Neural cell (in vitro differentiated cells): ENCODE measurements around the gene CDNF.

Experiments
- EP300 ChIP-seq: fragments of 450-650 bp; conservative IDR thresholded peaks from 2 replicates; pipeline ENCODE4 v1.6.1; 2014; ENCODE audit warnings: antibody characterized with exemption, mild to moderate bottlenecking, moderate library complexity; ENCODE audit not compliant: poor library complexity, severe bottlenecking
- EZH2 ChIP-seq: fragments of 200-600, 300-800 bp; shearing (Covaris generic), sonication (generic); IDR thresholded peaks from 2 replicates; pipeline ENCODE4 v1.6.1; 2014; ENCODE audit warnings: antibody characterized with exemption, low read length, borderline replicate concordance, mild to moderate bottlenecking; ENCODE audit not compliant: insufficient read depth, poor library complexity, severe bottlenecking
- POLR2AphosphoS5 ChIP-seq: IDR thresholded peaks from 2 replicates; pipeline ENCODE4 v1.6.1; 2012
- RAD21 ChIP-seq: fragments of 450-650 bp; conservative IDR thresholded peaks from 2 replicates; pipeline ENCODE4 v1.6.1; 2014; ENCODE audit warnings: antibody characterized with exemption, mild to moderate bottlenecking, moderate library complexity
- TAF1 ChIP-seq: IDR thresholded peaks from 2 replicates; pipeline ENCODE4 v1.6.1; 2012; ENCODE audit warnings: low read depth
- TF ChIP-seq, protein P1 (sequence below): fragments of 450-650 bp; IDR thresholded peaks from 2 replicates; pipeline ENCODE4 v1.5.1; 2014; ENCODE audit warnings: antibody characterized with exemption, mild to moderate bottlenecking, moderate library complexity; ENCODE audit not compliant: poor library complexity, severe bottlenecking

- TF ChIP-seq TAF1 (no peak), POLR2AphosphoS5 (no peak), EP300 (no peak), RAD21 (no peak), EZH2 (no peak)
- TF ChIP-seq, protein P1, sequence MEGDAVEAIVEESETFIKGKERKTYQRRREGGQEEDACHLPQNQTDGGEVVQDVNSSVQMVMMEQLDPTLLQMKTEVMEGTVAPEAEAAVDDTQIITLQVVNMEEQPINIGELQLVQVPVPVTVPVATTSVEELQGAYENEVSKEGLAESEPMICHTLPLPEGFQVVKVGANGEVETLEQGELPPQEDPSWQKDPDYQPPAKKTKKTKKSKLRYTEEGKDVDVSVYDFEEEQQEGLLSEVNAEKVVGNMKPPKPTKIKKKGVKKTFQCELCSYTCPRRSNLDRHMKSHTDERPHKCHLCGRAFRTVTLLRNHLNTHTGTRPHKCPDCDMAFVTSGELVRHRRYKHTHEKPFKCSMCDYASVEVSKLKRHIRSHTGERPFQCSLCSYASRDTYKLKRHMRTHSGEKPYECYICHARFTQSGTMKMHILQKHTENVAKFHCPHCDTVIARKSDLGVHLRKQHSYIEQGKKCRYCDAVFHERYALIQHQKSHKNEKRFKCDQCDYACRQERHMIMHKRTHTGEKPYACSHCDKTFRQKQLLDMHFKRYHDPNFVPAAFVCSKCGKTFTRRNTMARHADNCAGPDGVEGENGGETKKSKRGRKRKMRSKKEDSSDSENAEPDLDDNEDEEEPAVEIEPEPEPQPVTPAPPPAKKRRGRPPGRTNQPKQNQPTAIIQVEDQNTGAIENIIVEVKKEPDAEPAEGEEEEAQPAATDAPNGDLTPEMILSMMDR, result no peak
These were observed 7.1 kb upstream of the CDNF start for GRCh38 chr10:14844948-14845347.
